Measurements from ENCODE around the gene TRPC4.

GRCh38 chr13:37735293-37735692 lies 134.3 kb downstream of the TRPC4 start:
- no peak for TF ChIP-seq EZH2phosphoT487 (IDR thresholded peaks at IDR 0.05; ENCODE audit: borderline replicate concordance)
- TF ChIP-seq CTCF (conservative IDR thresholded peaks at IDR 0.05; ENCODE audit: low read length) = no peak
